Neural progenitor cell (in vitro differentiated cells): Measurements from ENCODE around the gene TOMM20L.

Source experiments
- EZH2phosphoT487 ChIP-seq: fragments of 200-600 bp; sonication (generic); IDR thresholded peaks from 2 replicates; pipeline ENCODE4 v1.6.1; 2017; ENCODE audit warnings: antibody characterized with exemption
- TF ChIP-seq, protein P1 (sequence below): fragments of 200-600 bp; sonication (generic); IDR thresholded peaks from 2 replicates; pipeline ENCODE4 v1.5.1; 2017; ENCODE audit warnings: antibody characterized with exemption, mild to moderate bottlenecking

- TF ChIP-seq, protein P1, sequence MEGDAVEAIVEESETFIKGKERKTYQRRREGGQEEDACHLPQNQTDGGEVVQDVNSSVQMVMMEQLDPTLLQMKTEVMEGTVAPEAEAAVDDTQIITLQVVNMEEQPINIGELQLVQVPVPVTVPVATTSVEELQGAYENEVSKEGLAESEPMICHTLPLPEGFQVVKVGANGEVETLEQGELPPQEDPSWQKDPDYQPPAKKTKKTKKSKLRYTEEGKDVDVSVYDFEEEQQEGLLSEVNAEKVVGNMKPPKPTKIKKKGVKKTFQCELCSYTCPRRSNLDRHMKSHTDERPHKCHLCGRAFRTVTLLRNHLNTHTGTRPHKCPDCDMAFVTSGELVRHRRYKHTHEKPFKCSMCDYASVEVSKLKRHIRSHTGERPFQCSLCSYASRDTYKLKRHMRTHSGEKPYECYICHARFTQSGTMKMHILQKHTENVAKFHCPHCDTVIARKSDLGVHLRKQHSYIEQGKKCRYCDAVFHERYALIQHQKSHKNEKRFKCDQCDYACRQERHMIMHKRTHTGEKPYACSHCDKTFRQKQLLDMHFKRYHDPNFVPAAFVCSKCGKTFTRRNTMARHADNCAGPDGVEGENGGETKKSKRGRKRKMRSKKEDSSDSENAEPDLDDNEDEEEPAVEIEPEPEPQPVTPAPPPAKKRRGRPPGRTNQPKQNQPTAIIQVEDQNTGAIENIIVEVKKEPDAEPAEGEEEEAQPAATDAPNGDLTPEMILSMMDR = peak; percentile 49
- TF ChIP-seq EZH2phosphoT487 = no peak
Observed at GRCh38 chr14:58362798-58363412, 32.8 kb upstream of the TOMM20L start.
